Keratinocyte (primary cell): Measurements from ENCODE around the gene MEGF11. TPM values are rescaled to one million over a fixed set of nuclear protein-coding genes. Genes with fewer than 3 reads are reported as not detected.

Experiments
- DNase-seq: peaks from one replicate; pipeline ENCODE4 v3.0.0-alpha.2; 2011; ENCODE audit warnings: low read depth, missing footprints, low spot score
- FAIRE-seq: peaks from 2 replicates; lab custom pipeline; 2011; peaks lifted over from hg19 to GRCh38; lab: Jason Lieb, UNC
- H2AFZ ChIP-seq: 2 replicates; pipeline ENCODE4 v1.6.0; 2012; ENCODE audit warnings: low read length, control low read depth, inconsistent platforms; ENCODE audit not compliant: control insufficient read depth
- H3K27ac ChIP-seq: 2 replicates; pipeline ENCODE4 v1.5.1; 2011; ENCODE audit warnings: low read length; ENCODE audit not compliant: control insufficient read depth, insufficient read depth
- H3K27me3 ChIP-seq: 3 replicates; pipeline ENCODE4 v1.6.0; 2011; ENCODE audit warnings: low read length; ENCODE audit not compliant: control insufficient read depth, insufficient read depth; ENCODE audit errors: extremely low read depth
- H3K36me3 ChIP-seq, 2 experiments: 2 replicates in 1 of 2; 3 replicates in 1 of 2; pipeline ENCODE4 v1.5.1; 2011; ENCODE audit warnings: low read length in 2 of 2, mild to moderate bottlenecking in 1 of 2; ENCODE audit not compliant: control insufficient read depth in 2 of 2, insufficient read depth in 2 of 2; ENCODE audit errors: extremely low read depth in 1 of 2
- H3K4me1 ChIP-seq: 3 replicates; pipeline ENCODE4 v1.5.1; 2011; ENCODE audit warnings: low read length; ENCODE audit not compliant: control insufficient read depth, insufficient read depth; ENCODE audit errors: extremely low read depth
- H3K4me2 ChIP-seq: 3 replicates; pipeline ENCODE4 v1.6.0; 2011; ENCODE audit warnings: low read depth, low read length; ENCODE audit not compliant: control insufficient read depth, insufficient read depth; ENCODE audit errors: extremely low read depth
- H3K4me3 ChIP-seq, 3 experiments: fragments of 200-600 bp in 1 of 3; sonication (generic) in 1 of 3; 2 replicates in 2 of 3; 3 replicates in 1 of 3; pipeline ENCODE4 v1.5.1; 2011 to 2016; ENCODE audit warnings: low read length in 3 of 3, mild to moderate bottlenecking in 3 of 3, control low read depth in 2 of 3, inconsistent platforms in 1 of 3, low read depth in 1 of 3, mixed read lengths in 1 of 3, mixed run types in 1 of 3, moderate library complexity in 1 of 3; ENCODE audit not compliant: control insufficient read depth in 2 of 3, insufficient read depth in 2 of 3; ENCODE audit errors: extremely low read depth in 1 of 3
- H3K79me2 ChIP-seq: 2 replicates; pipeline ENCODE4 v1.6.0; 2012; ENCODE audit warnings: low read length; ENCODE audit not compliant: control insufficient read depth, insufficient read depth
- H3K9ac ChIP-seq: 3 replicates; pipeline ENCODE4 v1.6.0; 2011; ENCODE audit warnings: low read length; ENCODE audit not compliant: control insufficient read depth, insufficient read depth; ENCODE audit errors: extremely low read depth
- H3K9me1 ChIP-seq: 3 replicates; pipeline ENCODE4 v1.6.0; 2011; ENCODE audit warnings: low read length; ENCODE audit not compliant: control insufficient read depth, insufficient read depth; ENCODE audit errors: extremely low read depth
- H3K9me3 ChIP-seq: 2 replicates; pipeline ENCODE4 v1.5.1; 2012; ENCODE audit warnings: low read depth, low read length; ENCODE audit not compliant: control insufficient read depth
- H4K20me1 ChIP-seq: 3 replicates; pipeline ENCODE4 v1.6.0; 2011; ENCODE audit warnings: low read length; ENCODE audit not compliant: control insufficient read depth, insufficient read depth; ENCODE audit errors: extremely low read depth
- EZH2 ChIP-seq: IDR thresholded peaks from one replicate; pipeline ENCODE4 v1.6.1; 2012; ENCODE audit warnings: inconsistent platforms, mild to moderate bottlenecking, low read length, moderate library complexity
- dilution Hi-C: fragments of 300-500 bp; cut with MboI; formaldehyde crosslinking; loops from one replicate; pipeline ENCODE4 v1.7.0; 2020; ENCODE audit warnings: low sequenced_read_pairs; ENCODE audit not compliant: extremely low pct_ligation_motif_present
- polyA plus RNA-seq, 5 experiments: library from polyadenylated mRNA; depleted of rRNA in 3 of 5; stranded (reverse) in 3 of 5; stranded (forward) in 1 of 5; unstranded in 1 of 5; fragments of >200 nt; gene quantifications; 1 replicate in 1 of 5; 2 replicates in 3 of 5; 3 replicates in 1 of 5; pipeline versions ENCODE4 v1.2.1 to v1.2.3, GENCODE V29; 2011 to 2012; ENCODE audit warnings: missing spikeins in 2 of 5, low read depth in 1 of 5, low replicate concordance in 1 of 5
- TF ChIP-seq, protein P1 (sequence below), 3 experiments: IDR thresholded peaks in 1 of 3; conservative IDR thresholded peaks in 1 of 3; optimal IDR thresholded peaks in 1 of 3; 2 replicates in 2 of 3; 3 replicates in 1 of 3; pipeline versions ENCODE3 to v1.5.1; 2011; ENCODE audit warnings: low read length in 3 of 3, mild to moderate bottlenecking in 3 of 3, moderate library complexity in 2 of 3, control low read depth in 1 of 3, inconsistent platforms in 1 of 3; ENCODE audit not compliant: insufficient read depth in 2 of 3; ENCODE audit errors: extremely low read depth in 1 of 3

The MEGF11 gene
- polyA plus RNA-seq, 1 donor (not counting 4 experiments of a cell fraction or from before 2014, with no cell fraction given) = not detected

DNA sequence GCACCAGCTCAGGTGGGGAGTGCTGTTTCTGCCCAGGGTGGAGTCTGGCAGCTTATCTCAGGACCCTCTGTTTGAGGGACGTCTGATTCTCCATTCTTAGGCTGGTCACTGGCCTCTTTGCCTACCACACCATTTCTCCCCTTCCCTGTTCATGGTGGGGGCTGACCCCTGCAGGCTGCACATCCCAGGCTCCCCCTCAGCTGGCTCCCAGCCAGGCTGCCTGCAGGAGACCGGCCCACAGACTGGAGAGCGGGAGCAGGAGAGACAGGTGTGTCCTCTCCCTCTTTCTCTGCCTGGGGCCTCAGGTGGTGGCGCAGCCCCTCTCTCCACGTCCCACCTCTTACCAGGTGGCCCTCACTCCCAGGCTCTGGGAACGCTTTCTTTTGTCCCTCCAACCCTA is 323.4 kb downstream of the MEGF11 start:
- DNase-seq = no peak
- TF ChIP-seq, protein P1, sequence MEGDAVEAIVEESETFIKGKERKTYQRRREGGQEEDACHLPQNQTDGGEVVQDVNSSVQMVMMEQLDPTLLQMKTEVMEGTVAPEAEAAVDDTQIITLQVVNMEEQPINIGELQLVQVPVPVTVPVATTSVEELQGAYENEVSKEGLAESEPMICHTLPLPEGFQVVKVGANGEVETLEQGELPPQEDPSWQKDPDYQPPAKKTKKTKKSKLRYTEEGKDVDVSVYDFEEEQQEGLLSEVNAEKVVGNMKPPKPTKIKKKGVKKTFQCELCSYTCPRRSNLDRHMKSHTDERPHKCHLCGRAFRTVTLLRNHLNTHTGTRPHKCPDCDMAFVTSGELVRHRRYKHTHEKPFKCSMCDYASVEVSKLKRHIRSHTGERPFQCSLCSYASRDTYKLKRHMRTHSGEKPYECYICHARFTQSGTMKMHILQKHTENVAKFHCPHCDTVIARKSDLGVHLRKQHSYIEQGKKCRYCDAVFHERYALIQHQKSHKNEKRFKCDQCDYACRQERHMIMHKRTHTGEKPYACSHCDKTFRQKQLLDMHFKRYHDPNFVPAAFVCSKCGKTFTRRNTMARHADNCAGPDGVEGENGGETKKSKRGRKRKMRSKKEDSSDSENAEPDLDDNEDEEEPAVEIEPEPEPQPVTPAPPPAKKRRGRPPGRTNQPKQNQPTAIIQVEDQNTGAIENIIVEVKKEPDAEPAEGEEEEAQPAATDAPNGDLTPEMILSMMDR (optimal IDR thresholded peaks at IDR 0.05 in 1 of 3, IDR thresholded peaks at IDR 0.05 in 1 of 3, conservative IDR thresholded peaks at IDR 0.05 in 1 of 3; ENCODE audit: extremely low read depth in 1 of 3, insufficient read depth in 2 of 3, low read length in 3 of 3) = no peak
- TF ChIP-seq EZH2 = no peak
- Histone ChIP-seq H3K27me3 (no peaks in the 10 kb centered on the region), H3K79me2 (no peaks in the 10 kb centered on the region), H3K36me3 (no peaks in the 10 kb centered on the region), H4K20me1 (no peaks in the 10 kb centered on the region), H3K4me1 (no peaks in the 10 kb centered on the region), H3K27ac (no peak overlapping the region), H2AFZ (no peak overlapping the region), H3K9me3 (no peaks in the 10 kb centered on the region), H3K4me3 (no peak overlapping the region), H3K9ac (no peak overlapping the region), H3K9me1 (no peaks in the 10 kb centered on the region), H3K4me2 (no peak overlapping the region)
- FAIRE-seq = no peak
- dilution Hi-C loops = no loop called here

DNA sequence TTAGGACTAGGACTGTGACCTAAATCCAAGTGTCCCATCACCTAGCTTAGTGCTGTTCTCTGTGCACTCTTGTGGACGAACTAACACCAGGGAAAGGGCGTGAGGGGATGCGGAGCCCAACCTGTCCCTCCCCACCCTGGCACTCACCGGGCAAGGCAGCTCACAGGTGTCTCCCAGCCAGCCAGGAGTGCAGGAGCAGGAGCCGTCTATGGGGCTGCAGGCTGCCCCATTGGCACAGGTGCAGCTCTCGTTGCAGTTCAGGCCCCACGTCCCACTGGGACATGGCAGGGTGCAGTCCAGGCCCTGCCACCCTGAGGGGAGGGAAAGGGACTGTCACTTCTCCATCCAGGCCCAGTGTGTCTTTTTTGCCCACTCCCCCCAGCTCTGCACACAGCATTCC is 324.0 kb downstream of the MEGF11 start:
- Histone ChIP-seq H3K79me2 (no peaks in the 10 kb centered on the region), H2AFZ (no peak overlapping the region), H3K36me3 (no peaks in the 10 kb centered on the region), H3K4me3 (no peak overlapping the region), H3K9ac (no peak overlapping the region), H3K27ac (no peak overlapping the region), H3K4me1 (no peaks in the 10 kb centered on the region), H4K20me1 (no peaks in the 10 kb centered on the region), H3K9me3 (no peaks in the 10 kb centered on the region), H3K27me3 (no peaks in the 10 kb centered on the region), H3K9me1 (no peaks in the 10 kb centered on the region), H3K4me2 (no peak overlapping the region)
- dilution Hi-C loops = no loop called here
- FAIRE-seq (no peak), DNase-seq (no peak)
- TF ChIP-seq EZH2 = no peak
- TF ChIP-seq, protein P1 (optimal IDR thresholded peaks at IDR 0.05 in 1 of 3, IDR thresholded peaks at IDR 0.05 in 1 of 3, conservative IDR thresholded peaks at IDR 0.05 in 1 of 3; ENCODE audit: extremely low read depth in 1 of 3, insufficient read depth in 2 of 3, low read length in 3 of 3) = no peak
